HepG2 (cell line): ENCODE results near the gene EHBP1. TPM values are rescaled to one million over a fixed set of nuclear protein-coding genes. Genes with fewer than 3 reads are reported as not detected.

Experiments
- AHDC1 ChIP-seq: sonication (generic); formaldehyde crosslinking; IDR thresholded peaks from 2 replicates; pipeline ENCODE4 v1.5.1; 2020; ENCODE audit warnings: mild to moderate bottlenecking, missing genetic modification reagents, borderline replicate concordance
- ATAD3A ChIP-seq: sonication (generic); formaldehyde crosslinking; IDR thresholded peaks from 2 replicates; pipeline ENCODE4 v1.4.0; 2020; ENCODE audit warnings: missing genetic modification reagents
- BCL6 ChIP-seq: IDR thresholded peaks from 2 replicates; pipeline ENCODE4 v1.6.1; 2016; ENCODE audit warnings: missing genetic modification reagents, missing compliant biosample characterization
- CBFB ChIP-seq: sonication (generic); formaldehyde crosslinking; IDR thresholded peaks from 2 replicates; pipeline ENCODE4 v1.4.0; 2020; ENCODE audit warnings: missing genetic modification reagents
- HES4 ChIP-seq: sonication (generic); formaldehyde crosslinking; IDR thresholded peaks from 2 replicates; pipeline ENCODE4 v1.9.0; 2021; ENCODE audit warnings: mild to moderate bottlenecking, missing genetic modification reagents, borderline replicate concordance
- NONO ChIP-seq, 2 experiments: fragments of 450-650 bp in 1 of 2; sonication (generic) in 1 of 2; formaldehyde crosslinking in 1 of 2; IDR thresholded peaks in 1 of 2; conservative IDR thresholded peaks in 1 of 2; 2 replicates each; pipeline versions ENCODE4 v1.6.1 to v1.8.0; 2017 to 2022; ENCODE audit warnings: mild to moderate bottlenecking in 1 of 2, missing genetic modification reagents in 1 of 2, moderate library complexity in 1 of 2
- NR2F6 ChIP-seq, 2 experiments: IDR thresholded peaks; 2 replicates each; pipeline ENCODE4 v1.6.1; 2016; ENCODE audit warnings: antibody characterized with exemption in 1 of 2, mild to moderate bottlenecking in 1 of 2
- RAD21 ChIP-seq: fragments of 450-650 bp; formaldehyde crosslinking; IDR thresholded peaks from 2 replicates; pipeline ENCODE4 v1.5.0; 2020; ENCODE audit warnings: mild to moderate bottlenecking
- SNAPC4 ChIP-seq: sonication (generic); formaldehyde crosslinking; IDR thresholded peaks from 2 replicates; pipeline ENCODE4 v1.4.0; 2020; ENCODE audit warnings: mild to moderate bottlenecking, missing genetic modification reagents
- ZBTB42 ChIP-seq: sonication (generic); formaldehyde crosslinking; IDR thresholded peaks from 2 replicates; pipeline ENCODE4 v1.5.0; 2020; ENCODE audit warnings: mild to moderate bottlenecking, missing genetic modification reagents
- ZBTB7B ChIP-seq: sonication (generic); formaldehyde crosslinking; IDR thresholded peaks from 2 replicates; pipeline ENCODE4 v1.4.0; 2020; ENCODE audit warnings: missing genetic modification reagents
- ZNF335 ChIP-seq: sonication (generic); formaldehyde crosslinking; IDR thresholded peaks from 2 replicates; pipeline ENCODE4 v1.4.0; 2020; ENCODE audit warnings: missing genetic modification reagents
- ZNF614 ChIP-seq: IDR thresholded peaks from 2 replicates; pipeline ENCODE4 v1.6.1; 2018; ENCODE audit warnings: missing biosample characterization, missing genetic modification reagents, inconsistent platforms, borderline replicate concordance
- ZNF660 ChIP-seq: sonication (generic); formaldehyde crosslinking; IDR thresholded peaks from 2 replicates; pipeline ENCODE4 v1.5.1; 2020; ENCODE audit warnings: mild to moderate bottlenecking, low read depth, missing genetic modification reagents, borderline replicate concordance
- ZNF709 ChIP-seq: sonication (generic); formaldehyde crosslinking; IDR thresholded peaks from 2 replicates; pipeline ENCODE4 v1.5.0; 2020; ENCODE audit warnings: mild to moderate bottlenecking, missing genetic modification reagents
- polyA plus RNA-seq, 8 experiments: library from polyadenylated mRNA; depleted of rRNA in 3 of 8; stranded (reverse) in 7 of 8; unstranded in 1 of 8; fragments of >200 nt; fragmentation: Illumina TruSeq in 4 of 8; extraction: Trizol in 4 of 8; gene quantifications; 2 replicates each; pipeline versions ENCODE4 v1.2.1 to v1.2.3, GENCODE V29; 2011 to 2016; ENCODE audit warnings: low read depth in 4 of 8, missing spikeins in 1 of 8, mixed read lengths in 1 of 8; ENCODE audit not compliant: insufficient read depth in 1 of 8
- total RNA-seq, 5 experiments: library from RNA; depleted of rRNA; stranded (reverse); fragments of >200 nt; fragmentation: Illumina TruSeq; extraction: Trizol; gene quantifications; 2 replicates each; pipeline ENCODE4 v1.2.3, GENCODE V29; 2016; ENCODE audit warnings: low read depth in 1 of 5

Gene EHBP1
- total and polyA plus RNA-seq, 2 of the 13 experiments (the other 11 are each of a cell fraction or from before 2014, with no cell fraction given): 93.5 to 146 TPM

GRCh38 chr2:63078852-63079606 lies 373.5 kb downstream of the EHBP1 start (continued):
- TF ChIP-seq ZNF335 (no peak), BCL6 (peak; percentile 41; the same call in 1 of the 2 replicates), HES4 (CRISPR knock-in tag) (no peak), ATAD3A (CRISPR knock-in tag) (no peak), AHDC1 (CRISPR knock-in tag) (no peak), RAD21 (CRISPR knock-in tag) (peak; percentile 73), NR2F6 (IDR thresholded peaks at IDR 0.05) (peak; percentile 39; the same call in 1 of the 2 replicates), NR2F6 (CRISPR knock-in tag; IDR thresholded peaks at IDR 0.05) (peak; percentile 73), ZNF660 (CRISPR knock-in tag) (no peak), ZBTB42 (CRISPR knock-in tag) (no peak), ZNF709 (CRISPR knock-in tag) (no peak), ZNF614 (CRISPR knock-in tag) (peak; percentile 68; the same call in 1 of the 2 replicates), ZBTB7B (CRISPR knock-in tag) (no peak), NONO (IDR thresholded peaks at IDR 0.05) (no peak), NONO (CRISPR knock-in tag; conservative IDR thresholded peaks at IDR 0.05) (no peak), CBFB (CRISPR knock-in tag) (no peak), SNAPC4 (CRISPR knock-in tag) (no peak)
